Activated T-helper 1 cell treated with anti-CD3 and anti-CD28 coated beads, Interleukin-2, amount 50 U/mL, for 16 hours (primary cell): ENCODE results near the gene ZFAND3.
"Not testable (repeated sequence)": the region's sequence is repeated elsewhere in the genome, so short reads cannot be mapped to it uniquely, and the experiment has no call there.

Experiments
- DNase-seq, 2 donors: peaks; one replicate each; pipeline ENCODE4 v3.0.0-alpha.2; 2020; ENCODE audit warnings: low read depth in 1 of 2, low spot score in 1 of 2

The ZFAND3 gene

DNA sequence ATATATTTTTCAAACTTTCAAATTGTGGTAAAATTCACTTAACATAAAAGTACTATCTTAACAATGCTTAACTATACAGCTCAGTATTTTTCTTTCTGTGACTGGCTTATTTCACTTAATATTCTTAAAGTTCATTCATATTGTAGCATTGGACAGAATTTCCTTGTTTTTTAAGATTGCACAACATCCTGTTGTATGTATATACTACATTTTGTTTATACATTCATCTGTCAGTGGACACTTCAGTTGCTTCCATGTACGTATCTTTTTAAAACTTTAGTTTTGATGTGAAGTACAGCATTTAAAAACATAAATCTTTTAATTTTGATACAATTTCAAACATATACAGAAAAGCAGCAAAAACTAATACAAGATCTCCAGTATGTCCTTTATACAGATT is 220.7 kb downstream of the ZFAND3 start:
- DNase-seq, result no peak

DNA sequence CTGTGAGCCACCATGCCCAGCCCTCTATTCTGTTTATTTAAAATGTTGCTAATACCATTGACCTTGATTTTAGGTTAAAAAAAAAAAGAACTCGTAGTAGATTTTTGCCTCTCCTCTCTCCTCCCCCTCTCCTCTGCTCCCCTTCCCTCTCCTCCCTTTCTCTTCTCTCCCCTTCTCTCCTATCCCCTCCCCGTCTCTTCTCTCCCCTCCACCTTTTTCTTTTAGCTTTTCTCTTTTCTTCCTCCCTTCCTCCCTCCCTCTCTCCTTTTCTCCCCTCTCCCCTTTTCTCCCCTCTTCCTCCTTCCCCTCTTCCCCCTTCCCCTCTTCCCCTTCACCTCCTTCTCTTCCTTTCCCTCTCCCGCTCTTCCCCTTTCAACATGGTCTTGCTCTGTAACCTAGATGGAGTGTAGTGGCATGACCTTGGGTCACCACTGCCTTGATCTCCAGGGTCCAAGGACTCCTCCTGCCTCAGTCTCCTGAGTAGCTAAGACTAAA is 223.8 kb downstream of the ZFAND3 start:
- DNase-seq, result no peak

DNA sequence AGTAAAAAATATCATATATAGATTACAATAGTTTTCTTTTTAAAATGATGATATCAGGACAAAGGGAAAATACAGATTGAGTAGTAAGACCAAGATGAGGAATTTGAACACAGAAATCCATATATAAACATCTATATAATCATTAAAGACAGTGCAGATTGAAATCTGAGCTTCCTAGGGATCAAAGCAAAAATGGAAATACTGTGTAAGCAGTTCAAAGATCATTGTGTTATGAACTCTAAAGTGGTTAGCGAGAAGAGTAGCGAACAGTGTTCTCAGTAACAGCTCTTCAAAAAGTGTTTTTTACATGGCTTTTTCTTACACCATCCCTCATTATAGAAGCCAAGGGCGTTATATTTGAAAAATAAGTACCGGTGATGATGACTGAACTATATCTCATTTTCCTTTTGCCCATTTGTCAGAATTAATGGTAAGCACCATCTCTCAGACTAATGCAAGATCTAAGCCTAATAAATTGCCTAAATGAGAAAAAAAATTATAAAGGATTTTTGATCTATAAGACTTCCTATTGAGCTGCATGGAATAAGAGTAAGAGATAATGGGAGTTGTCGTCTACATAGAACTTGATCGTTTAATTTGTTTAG is 226.3 kb downstream of the ZFAND3 start:
- DNase-seq, result no peak

DNA sequence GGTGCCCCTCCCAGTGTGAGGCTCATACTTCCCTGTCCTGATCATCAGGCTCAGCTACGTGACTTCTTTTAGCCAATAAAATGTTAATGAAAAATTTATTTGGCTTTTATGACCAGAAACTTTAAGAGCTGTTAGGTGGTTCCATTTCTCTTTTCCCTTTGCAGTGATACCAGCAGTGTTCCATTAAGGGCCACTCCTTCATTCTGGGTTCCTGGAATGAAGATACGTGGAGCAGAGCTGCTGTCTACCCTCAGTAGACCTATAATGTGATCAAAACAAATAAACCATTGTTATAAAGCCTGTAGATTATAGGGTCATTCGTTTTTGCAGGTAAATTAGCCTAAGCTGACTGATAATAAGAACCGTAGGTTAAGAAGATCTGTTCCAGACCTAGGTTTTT is 228.0 kb downstream of the ZFAND3 start:
- DNase-seq, result no peak

DNA sequence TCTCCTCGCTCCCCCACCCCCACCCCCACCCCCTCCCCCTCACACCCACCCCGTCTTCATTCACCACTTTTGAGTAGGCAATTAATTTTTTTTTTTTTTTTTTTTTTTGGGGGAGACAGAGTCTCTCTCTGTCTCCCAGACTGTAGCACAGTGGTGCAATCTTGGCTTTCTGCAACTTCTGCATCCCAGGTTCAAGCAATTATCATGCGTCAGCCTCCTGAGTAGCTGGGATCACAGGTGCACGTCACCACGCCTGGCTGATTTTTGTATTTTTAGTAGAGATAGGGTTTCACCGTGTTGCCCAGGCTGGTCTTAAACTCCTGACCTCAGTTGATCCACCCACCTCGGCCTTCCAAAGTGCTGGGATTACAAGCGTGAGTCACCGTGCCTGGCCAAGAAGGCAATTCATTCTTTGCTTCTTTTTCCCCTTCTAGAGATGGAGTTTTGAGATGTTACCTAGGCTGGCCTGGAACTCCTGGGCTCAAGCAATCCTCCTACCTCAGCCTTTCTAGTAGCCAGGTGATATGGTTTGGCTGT is 230.4 kb downstream of the ZFAND3 start:
- DNase-seq, result not testable (repeated sequence)

DNA sequence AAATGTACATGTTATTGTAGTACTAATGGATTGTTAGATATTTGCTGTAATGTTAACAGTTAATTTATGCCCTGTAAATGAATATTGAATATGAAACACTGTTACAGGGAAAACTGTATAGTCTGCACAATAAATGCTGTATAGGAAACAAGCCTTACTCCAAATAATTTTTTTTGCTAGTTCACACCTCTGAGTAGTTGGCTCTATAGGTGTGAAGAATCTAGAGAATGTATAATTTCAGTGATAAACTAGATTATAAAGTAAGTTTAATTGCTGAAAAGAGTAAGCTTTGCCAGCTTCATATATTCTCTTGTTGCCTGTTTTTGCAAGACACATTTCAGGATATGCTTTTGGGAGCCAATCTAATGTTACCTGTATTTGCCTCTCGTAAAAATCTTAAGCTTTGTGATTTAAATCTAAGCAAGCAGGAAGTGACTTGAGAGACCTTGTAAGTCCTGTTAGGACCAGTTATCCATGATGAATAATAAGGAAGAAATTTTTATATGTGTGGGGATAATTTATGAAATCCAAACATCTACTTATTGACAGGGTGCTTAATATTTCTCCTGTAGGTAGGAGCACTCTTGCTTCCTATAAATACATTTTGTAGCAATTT is 232.4 kb downstream of the ZFAND3 start:
- no peak for DNase-seq

DNA sequence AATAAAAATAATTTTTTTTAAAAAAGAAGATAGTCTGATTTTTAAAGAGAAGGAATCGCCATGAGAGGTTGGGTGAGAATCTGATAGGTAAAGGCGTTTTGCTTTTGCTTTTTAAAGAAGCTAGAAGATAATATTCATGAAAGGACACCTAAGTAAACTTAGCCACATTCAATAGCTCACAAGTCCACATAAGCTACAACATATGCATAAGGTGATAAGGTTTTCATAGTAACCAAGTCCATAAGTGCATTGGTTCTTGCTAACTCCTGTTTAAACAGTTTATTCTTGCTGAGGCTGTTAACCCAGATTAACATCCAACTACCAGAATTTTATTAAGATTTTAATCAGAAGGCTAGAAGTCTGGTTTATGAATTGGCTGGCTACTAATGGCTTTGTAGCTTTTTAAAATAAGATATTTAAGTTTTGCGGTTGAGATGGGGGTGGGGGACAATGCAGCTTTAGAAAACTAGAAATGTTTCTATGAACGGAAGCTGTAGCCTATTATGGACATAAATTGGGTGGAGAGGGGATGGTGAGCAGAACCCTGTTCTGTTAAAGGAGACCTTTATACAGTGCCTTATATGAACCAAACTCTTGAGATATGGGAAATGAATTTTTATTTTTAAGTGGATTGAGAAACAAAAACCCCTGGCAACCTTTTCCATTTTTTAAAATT is 235.1 kb downstream of the ZFAND3 start:
- no peak for DNase-seq

DNA sequence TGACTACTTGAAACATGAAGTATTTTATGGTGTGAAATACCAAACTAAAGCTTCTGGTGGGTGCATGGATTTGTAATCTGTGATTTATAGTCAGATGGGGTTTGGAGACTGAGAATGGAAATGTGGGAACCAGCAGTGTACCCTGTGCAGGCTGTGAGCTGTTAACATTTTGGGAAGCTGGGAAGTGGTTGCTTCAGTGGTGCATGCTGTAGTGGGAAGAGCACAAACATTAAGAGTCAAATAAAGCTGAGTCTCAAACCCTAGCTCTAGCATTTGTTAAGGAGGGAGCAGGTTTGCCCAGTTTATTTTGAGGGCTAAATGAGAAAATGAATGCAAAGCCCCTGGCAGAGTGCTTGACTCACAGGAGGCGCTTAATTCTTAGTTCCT is 235.7 kb downstream of the ZFAND3 start:
- DNase-seq, result no peak

DNA sequence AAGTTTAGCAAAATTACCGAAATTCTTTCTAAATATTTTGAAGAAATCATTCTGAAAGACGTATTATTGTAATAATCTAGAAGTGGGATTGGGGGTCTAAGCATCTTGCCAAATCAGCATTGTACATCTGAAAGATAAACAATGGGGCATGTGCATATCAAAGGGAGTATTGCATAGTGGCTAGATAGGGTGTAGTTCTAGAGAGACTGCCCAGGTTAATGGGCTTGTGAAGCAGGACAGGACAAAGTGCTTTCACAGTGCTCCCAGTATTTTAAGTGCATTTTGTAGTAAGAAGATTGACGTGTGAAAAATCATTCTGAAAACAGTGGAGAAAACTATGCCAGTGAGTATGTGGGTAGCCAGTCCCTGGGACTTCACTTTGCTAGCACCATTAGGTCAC is 236.8 kb downstream of the ZFAND3 start:
- no peak for DNase-seq

DNA sequence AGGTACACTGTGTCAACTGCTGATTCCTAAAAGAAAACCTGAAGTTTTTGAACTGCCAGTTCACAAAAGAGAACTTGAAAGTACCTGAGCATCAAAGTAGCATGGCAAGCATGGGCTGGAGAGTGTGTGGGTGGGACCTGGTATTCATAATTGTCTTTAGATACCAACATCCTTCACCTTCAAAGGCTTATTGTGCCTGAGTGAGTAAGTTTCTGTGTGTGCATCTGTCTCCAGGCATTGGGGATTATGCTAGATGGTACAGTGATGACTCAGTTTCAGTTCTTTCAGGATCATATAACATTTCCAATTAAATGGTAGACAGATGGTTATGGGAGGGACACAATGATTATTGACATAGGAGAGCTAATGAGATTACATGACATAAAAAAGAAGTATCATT is 238.5 kb downstream of the ZFAND3 start:
- DNase-seq, result peak in 1 of 2 donors; percentile 13

DNA sequence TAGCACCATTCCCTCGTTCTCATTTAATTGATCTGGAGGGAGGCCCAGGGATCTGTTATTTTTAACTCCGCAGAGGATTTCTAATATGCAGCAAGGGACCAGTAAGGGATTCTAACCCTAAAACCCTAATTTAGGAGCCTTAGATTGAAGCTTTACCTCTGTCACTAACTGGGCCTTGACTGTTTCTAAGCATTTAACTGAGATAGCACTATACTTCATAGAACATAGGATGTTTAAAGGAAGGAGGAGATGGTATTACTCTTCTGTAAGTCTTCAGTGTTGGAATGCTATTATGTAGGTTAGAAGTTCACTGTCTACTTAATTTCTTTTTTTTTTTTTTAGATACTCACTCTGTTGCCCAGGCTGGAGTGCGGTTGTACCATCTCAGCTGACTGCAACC is 242.5 kb downstream of the ZFAND3 start:
- no peak for DNase-seq

DNA sequence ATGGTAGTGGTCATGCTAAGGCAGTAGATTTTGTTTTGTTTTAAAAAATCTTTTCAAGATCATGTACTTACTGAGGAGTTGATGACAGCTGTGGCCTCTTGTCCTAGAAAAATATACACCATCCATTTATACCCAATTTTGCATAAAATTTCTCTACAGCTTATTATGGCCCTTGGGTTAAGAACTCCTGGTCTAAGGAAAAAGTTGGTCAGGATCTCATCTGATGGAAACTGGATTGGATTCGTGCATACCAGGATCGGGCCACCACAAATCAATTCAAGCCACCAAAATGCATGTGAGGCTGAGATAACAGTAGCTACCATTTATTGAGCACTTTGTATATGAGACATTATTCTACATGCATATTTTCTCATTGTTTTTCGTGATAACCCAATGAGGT is 244.4 kb downstream of the ZFAND3 start:
- DNase-seq, result no peak

DNA sequence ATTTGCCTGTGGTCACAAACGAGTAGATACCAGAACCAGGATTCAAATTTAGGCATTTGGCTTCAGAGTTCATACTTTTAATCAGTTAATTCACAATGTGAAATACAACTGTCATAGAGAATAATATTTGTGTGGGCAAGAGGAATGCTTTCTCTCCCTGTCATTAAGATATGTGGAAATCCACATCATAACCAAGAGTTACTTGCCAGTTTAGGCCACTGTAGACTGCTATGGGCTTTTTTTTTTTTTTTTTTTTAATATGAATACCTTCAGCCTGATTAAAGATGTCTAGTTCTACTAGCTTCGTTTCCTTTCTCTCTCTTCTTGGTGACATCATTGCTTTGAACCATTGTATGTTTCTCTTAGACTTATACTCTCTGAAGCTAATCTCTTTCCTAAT is 244.9 kb downstream of the ZFAND3 start:
- no peak for DNase-seq

DNA sequence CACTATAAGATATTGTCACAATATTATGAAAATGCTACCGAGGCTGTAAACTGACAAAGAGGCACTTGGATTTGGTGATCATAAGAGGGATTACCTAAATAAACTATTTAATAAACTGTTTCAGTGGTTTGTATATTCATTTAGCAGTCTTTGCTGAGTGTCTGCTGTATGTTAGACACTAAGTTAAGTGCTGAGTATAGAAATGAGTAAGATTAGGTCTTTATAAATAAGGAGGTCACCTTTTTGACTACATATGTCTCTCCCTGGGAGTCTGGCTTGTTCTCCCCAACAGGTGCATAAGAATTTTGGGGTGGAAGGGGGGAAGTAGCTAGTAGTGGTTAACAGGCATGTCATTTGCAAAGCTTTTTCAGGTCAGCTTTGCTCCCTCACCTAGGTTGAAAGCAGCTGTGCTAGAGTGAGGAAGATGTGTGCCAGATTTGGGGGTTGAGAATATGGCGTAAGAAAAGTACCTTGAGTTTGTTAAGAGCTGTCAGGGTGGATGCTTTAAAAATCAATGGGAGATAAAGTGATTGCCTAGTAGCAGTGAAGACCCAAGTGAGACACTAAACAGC is 246.3 kb downstream of the ZFAND3 start:
- no peak for DNase-seq

DNA sequence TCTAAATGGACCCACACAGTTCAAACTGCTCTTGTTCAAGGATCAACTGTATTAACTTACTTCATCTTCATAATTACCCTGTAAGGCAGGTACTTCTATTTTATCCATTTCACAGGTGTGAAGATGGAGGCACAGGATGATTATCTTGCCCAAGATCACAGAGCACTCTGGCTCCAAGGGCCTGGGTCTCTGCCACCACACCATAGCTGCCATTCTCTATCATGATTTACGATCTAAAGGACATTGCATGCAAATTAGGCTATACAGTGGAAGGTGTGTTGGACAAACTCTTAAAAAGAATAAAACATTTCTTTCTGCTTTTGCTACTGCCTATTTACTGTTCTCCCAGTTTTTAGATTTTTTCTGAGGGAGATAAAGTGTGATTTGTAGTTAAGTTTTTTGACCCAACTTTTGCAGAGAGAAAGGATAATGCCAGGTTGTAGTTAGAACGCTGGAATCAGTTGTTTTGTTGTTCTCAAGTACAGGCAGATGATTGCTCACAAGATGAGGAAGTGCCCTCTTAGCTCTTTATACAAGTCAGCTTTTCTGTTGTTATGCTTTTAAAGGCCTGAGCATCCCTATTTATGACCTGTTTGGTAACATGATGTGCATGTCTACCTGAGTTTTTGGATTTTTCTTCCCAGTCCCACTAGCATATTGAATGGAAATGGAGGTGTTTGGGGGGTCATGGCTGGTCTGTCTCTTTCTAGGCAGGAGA is 247.9 kb downstream of the ZFAND3 start:
- no peak for DNase-seq

DNA sequence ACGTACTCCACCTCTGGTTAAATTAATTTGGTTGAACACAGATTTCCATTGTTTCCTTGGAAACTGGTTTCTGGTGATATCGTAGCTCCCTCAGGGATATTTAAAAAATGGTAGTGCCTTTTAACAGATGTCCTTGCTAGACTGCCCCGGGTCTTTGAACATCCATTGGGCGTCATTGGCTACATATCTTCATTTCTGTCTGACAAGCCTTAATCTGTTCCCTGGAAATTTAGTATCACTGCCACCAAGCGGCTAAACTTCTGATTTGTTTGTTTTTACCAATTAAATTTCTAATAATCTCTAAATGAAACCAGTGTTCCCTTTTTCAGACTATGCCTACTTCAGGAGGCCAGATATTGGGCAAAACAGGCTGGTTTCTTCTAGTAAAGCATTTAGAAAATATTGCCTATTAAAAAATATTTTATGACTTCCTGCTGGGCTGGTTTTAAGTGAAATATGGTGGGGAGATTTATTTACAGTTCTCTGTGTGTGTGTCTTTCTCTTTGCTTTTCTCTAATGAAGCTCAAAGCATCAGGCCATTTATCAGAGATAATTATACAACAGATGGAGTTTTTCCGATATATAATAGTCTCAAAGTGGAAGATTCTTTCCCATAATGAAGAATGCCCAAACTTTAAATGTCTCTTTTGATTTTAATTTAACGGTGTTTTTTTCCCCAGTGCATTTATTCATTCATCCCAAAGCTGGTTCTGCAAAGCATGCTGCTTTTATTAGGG is 249.5 kb downstream of the ZFAND3 start:
- DNase-seq, result no peak

DNA sequence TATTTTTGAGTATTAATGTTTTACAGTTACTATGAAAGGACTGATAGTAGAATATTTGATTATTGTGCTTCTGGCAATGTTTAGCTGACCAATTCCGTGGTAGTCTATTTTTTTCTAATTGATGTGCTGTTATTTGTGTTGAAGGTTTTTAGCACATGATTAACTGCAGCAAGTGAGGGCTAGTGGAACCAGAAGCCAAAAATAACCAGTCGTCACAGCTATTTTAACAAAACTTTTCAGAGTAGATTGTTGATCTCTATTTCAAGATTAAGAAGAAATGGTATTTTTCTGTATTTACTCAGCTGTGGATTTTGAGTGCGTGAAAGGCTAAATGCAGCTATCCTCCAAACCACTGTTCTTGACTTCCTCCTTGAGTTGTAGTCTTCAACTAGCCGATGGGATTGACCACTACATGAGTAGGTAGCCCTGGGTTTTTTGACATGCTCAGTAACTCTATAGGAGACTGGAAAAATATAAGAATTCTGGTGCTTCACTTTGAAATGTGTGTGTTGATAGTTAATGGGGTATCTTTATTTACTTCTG is 258.0 kb downstream of the ZFAND3 start:
- no peak for DNase-seq

DNA sequence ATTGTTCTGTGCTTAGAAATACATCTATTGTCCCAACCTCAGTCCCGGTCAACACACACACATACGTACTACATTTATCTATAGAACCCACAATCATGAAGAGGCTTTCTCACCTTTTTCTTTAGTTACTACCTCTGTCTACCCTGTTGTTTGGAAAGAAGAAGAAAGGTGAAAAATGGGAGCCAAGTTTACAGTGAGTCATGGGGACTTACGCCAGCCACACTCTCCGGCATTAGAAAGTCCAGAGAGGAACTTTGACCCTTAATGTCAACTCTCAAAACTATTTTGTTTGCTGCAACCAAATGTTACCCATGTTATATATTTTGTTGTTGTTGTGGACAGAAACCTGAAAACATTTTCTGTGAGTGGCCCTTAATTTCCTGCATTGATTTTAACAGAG is 259.1 kb downstream of the ZFAND3 start:
- DNase-seq, result no peak

DNA sequence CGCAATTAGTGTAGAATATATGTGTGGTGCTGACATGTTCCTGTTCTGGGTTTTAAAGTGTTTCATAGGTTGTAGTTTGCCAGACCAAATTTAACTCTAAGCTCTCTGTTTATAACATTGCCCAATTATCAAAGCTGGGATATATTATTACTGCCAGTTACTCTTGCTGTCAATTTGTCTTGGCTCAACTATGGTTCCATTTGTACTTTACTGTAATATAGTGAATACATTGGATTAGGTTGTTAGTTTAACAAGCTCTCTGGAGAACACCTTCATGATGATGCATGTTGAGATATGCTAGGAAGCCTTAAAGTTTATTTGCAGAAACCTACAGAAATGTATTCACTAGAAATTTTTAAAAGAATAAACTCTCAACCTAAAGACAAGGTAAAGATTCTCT is 259.6 kb downstream of the ZFAND3 start:
- DNase-seq, result no peak

DNA sequence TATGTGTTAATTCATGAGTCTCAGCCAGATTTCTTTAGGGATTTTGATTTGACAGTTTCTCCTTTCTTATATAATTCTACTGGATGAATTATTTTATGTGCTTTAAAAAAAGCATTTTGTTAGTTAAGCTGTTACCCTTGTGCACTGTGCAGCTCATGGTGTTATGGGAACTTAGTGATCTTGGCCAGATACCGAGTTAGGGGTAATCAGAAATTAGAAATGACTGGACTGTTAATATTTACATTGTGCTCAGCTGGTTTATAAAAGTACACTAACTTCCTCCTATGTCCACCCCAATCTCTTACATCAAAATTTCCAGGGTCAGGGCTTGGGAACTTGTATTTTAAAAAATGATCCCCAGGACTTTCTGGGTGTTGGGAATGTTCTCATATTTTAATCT is 260.0 kb downstream of the ZFAND3 start:
- no peak for DNase-seq
